Thymus (tissue), 11 donors: ENCODE data around the gene U2AF2. TPM values are rescaled to one million over a fixed set of nuclear protein-coding genes. Genes with fewer than 3 reads are reported as not detected.

Experiments used
- DNase-seq, 9 donors: peaks; one replicate each; pipeline ENCODE4 v3.0.0-alpha.2; 2013; ENCODE audit warnings: low spot score in 9 of 9, low read depth in 6 of 9, missing footprints in 1 of 9
- H3K27ac ChIP-seq, 2 donors: one replicate each; pipeline ENCODE4 v1.5.1; 2013; ENCODE audit warnings: control low read depth in 1 of 2, low read depth in 1 of 2, low read length in 1 of 2, mild to moderate bottlenecking in 1 of 2, moderate library complexity in 1 of 2
- H3K27me3 ChIP-seq, 2 donors: one replicate each; pipeline ENCODE4 v1.5.1; 2013; ENCODE audit warnings: low read length in 1 of 2; ENCODE audit not compliant: control insufficient read depth in 2 of 2, insufficient read depth in 1 of 2
- H3K36me3 ChIP-seq, 2 donors: one replicate each; pipeline ENCODE4 v1.5.1; 2013; ENCODE audit warnings: low read length in 1 of 2, mild to moderate bottlenecking in 1 of 2, moderate library complexity in 1 of 2; ENCODE audit not compliant: control insufficient read depth in 2 of 2, insufficient read depth in 2 of 2
- H3K4me1 ChIP-seq, 2 donors: one replicate each; pipeline ENCODE4 v1.5.1; 2013; ENCODE audit warnings: low read length in 2 of 2; ENCODE audit not compliant: control insufficient read depth in 2 of 2, insufficient read depth in 2 of 2
- H3K4me3 ChIP-seq, 2 donors: one replicate each; pipeline ENCODE4 v1.5.1; 2013; ENCODE audit warnings: low read length in 2 of 2, control low read depth in 1 of 2, mild to moderate bottlenecking in 1 of 2
- H3K9me3 ChIP-seq, 2 donors: one replicate each; pipeline ENCODE4 v1.5.1; 2013; ENCODE audit warnings: low read length in 1 of 2, mild to moderate bottlenecking in 1 of 2; ENCODE audit not compliant: control insufficient read depth in 2 of 2, insufficient read depth in 1 of 2
- WGBS: extraction: QIAGEN DNeasy Blood & Tissue Kit; methylation state at CpG from one replicate; pipeline ENCODE4 v1.1.7; 2013; 5-methylcytosine and 5-hydroxymethylcytosine counted together
- polyA plus RNA-seq: library from polyadenylated mRNA; stranded (reverse); fragments of 200-250 nt; gene quantifications from one replicate; pipeline ENCODE4 v1.2.3, GENCODE V29; 2013
- total RNA-seq: library from RNA; stranded (reverse); fragments of 120-200 nt; gene quantifications from one replicate; pipeline ENCODE4 v1.2.4, GENCODE V29; 2013
- donor health status: healthy.

Gene U2AF2
- total and polyA plus RNA-seq, 2 donors = 123 to 137 TPM

GRCh38 chr19:55680339-55681130 is 25.7 kb downstream of the U2AF2 start:
- WGBS = 98% methylated on average over 20 of the region's 20 CpGs
- no peak overlapping the region for H3K27ac ChIP-seq

GRCh38 chr19:55681131-55682092 is 26.6 kb downstream of the U2AF2 start:
- DNase-seq = no peak
- 97% methylated on average over 9 of the region's 9 CpGs for WGBS
- Histone ChIP-seq H3K27me3 (no peaks in the 10 kb centered on the region), H3K36me3 (peaks cover 54 to 70% of the 10 kb centered on the region in 2 donors), H3K4me1 (peaks cover 6 to 7% of the 10 kb centered on the region in 2 donors), H3K9me3 (no peaks in the 10 kb centered on the region), H3K4me3 (no peak overlapping the region), H3K27ac (no peak overlapping the region)

More at GRCh38 chr19:55680339-55681130, 25.7 kb downstream of the U2AF2 start:
- DNase-seq = no peak
- no peaks in the 10 kb centered on the region for H3K9me3 ChIP-seq
- H3K36me3 ChIP-seq = peaks cover 49 to 61% of the 10 kb centered on the region in 2 donors
- H3K27me3 ChIP-seq = no peaks in the 10 kb centered on the region
- no peak overlapping the region for H3K4me3 ChIP-seq
- H3K4me1 ChIP-seq = peaks cover 12 to 15% of the 10 kb centered on the region in 2 donors

GRCh38 chr19:55683449-55684261 is 28.8 kb downstream of the U2AF2 start:
- Histone ChIP-seq H3K27ac (no peak overlapping the region), H3K9me3 (no peaks in the 10 kb centered on the region), H3K27me3 (no peaks in the 10 kb centered on the region), H3K4me1 (no peaks in the 10 kb centered on the region), H3K36me3 (peaks cover 59 to 77% of the 10 kb centered on the region in 2 donors), H3K4me3 (no peak overlapping the region)
- 97% methylated on average over 22 of the region's 22 CpGs for WGBS
- DNase-seq = no peak

- no peak for DNase-seq
- WGBS = 98% methylated on average over 60 of the region's 60 CpGs
- no peak overlapping the region for H3K4me3 ChIP-seq
- peaks cover 58 to 77% of the 10 kb centered on the region in 2 donors for H3K36me3 ChIP-seq
- no peak overlapping the region for H3K27ac ChIP-seq
- no peaks in the 10 kb centered on the region for H3K9me3 ChIP-seq
- no peaks in the 10 kb centered on the region for H3K4me1 ChIP-seq
- no peaks in the 10 kb centered on the region for H3K27me3 ChIP-seq
Observed at GRCh38 chr19:55684946-55685681, 30.3 kb downstream of the U2AF2 start.

GRCh38 chr19:55685776-55686175 is 30.9 kb downstream of the U2AF2 start:
- no peak overlapping the region for H3K4me3 ChIP-seq
- no peaks in the 10 kb centered on the region for H3K27me3 ChIP-seq
- WGBS = over 99% methylated on average over 6 of the region's 6 CpGs
- DNase-seq = no peak
- no peak overlapping the region for H3K27ac ChIP-seq
- no peaks in the 10 kb centered on the region for H3K9me3 ChIP-seq
- no peaks in the 10 kb centered on the region for H3K4me1 ChIP-seq
- peaks cover 60 to 78% of the 10 kb centered on the region in 2 donors for H3K36me3 ChIP-seq

GRCh38 chr19:55686311-55687050 is 31.6 kb downstream of the U2AF2 start:
- Histone ChIP-seq H3K4me3 (no peak overlapping the region), H3K27me3 (no peaks in the 10 kb centered on the region), H3K27ac (no peak overlapping the region), H3K36me3 (peaks cover 54 to 78% of the 10 kb centered on the region in 2 donors), H3K9me3 (no peaks in the 10 kb centered on the region), H3K4me1 (no peaks in the 10 kb centered on the region)
- WGBS = 97% methylated on average over 29 of the region's 29 CpGs
- no peak for DNase-seq

- Histone ChIP-seq H3K27ac (no peak overlapping the region), H3K27me3 (no peaks in the 10 kb centered on the region), H3K4me3 (no peak overlapping the region), H3K4me1 (no peaks in the 10 kb centered on the region), H3K36me3 (peaks cover 51 to 82% of the 10 kb centered on the region in 2 donors), H3K9me3 (no peaks in the 10 kb centered on the region)
- no peak for DNase-seq
- 97% methylated on average over 22 of the region's 22 CpGs for WGBS
Observed at GRCh38 chr19:55687281-55688201, 32.7 kb downstream of the U2AF2 start.
